Glomerular endothelial cell (primary cell): ENCODE measurements around the gene HCAR3. TPM values are rescaled to one million over a fixed set of nuclear protein-coding genes. Genes with fewer than 3 reads are reported as not detected.
"Not testable (repeated sequence)": the region's sequence is repeated elsewhere in the genome, so short reads cannot be mapped to it uniquely, and the experiment has no call there.

ENCODE experiments used
- DNase-seq: peaks from one replicate; pipeline ENCODE4 v3.0.0-alpha.2; 2011; ENCODE audit warnings: low read depth, low spot score; ENCODE audit errors: extremely low read depth
- total RNA-seq: library from RNA; depleted of rRNA; stranded (reverse); fragments of >200 nt; gene quantifications from 2 replicates; pipeline ENCODE4 v1.2.3, GENCODE V29; 2015

The HCAR3 gene
- total RNA-seq, 1 donor from 2014 or later: not detected

DNA sequence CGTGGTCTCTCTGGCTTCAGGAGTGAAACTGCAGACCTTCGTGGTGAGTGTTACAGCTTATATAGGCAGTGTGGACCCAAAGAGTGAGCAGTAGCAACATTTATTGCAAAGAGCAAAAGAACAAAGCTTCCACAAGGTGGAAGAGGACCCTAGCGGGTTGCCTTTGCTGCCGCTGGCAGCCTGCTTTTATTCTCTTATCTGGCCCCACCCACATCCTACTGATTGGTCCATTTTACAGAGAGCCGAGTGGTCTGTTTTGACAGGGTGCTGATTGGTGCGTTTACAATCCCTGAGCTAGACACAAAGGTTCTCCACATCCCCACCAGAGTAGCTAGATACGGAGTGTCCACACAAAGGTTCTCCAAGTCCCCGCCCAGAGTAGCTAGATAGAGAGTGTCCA lies 40.6 kb downstream of the HCAR3 start:
- not testable (repeated sequence) for DNase-seq

DNA sequence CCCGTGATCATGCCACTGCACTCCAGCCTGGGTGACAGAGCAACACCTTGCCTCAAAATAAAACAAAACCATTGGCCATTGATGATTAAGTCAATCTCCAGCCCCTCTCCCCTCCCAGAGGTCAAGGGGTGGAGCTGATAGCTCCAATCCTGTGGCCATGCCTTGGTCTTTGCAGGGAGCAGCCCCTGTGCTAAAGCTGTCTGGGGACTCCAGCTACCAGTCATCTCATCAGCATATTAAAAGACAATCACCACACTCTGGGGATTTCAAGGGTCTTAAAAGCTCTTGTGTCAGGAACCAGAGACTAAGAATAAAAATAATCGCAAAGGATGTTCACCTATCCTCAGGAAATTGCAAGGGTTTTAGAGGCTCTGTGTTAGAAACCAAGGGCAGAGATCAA lies 44.1 kb downstream of the HCAR3 start:
- no peak for DNase-seq

DNA sequence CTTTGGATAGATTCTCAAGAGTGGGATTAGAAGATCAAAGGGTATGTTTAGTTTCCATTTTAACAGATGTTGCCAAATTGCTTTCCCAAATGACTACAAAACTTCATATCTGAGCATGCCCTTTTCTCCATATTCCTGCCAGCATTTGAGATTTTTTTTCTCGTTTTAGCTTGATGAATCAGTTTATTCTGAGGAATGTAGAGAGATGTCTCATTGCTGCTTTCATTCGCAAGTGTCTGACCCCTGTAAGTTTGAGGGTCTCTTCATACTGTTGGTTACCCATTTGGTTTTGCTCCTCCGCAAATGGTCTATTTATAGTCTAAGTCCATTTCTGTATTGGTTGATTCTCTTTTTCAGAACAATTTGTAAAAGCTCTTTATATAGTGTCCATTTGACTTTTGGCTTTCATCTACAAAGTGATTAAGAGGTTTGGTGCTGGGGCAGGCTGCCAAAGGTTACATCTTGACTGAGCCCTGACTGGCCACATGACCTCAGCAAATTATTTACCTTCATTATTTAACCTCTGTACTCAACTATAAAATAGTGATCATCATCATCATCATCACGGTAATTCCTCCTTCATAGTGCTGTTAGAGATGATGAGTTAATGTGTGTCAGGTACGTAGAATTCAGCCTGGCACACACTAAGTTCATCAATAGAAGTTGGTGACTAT lies 47.1 kb downstream of the HCAR3 start:
- no peak for DNase-seq

DNA sequence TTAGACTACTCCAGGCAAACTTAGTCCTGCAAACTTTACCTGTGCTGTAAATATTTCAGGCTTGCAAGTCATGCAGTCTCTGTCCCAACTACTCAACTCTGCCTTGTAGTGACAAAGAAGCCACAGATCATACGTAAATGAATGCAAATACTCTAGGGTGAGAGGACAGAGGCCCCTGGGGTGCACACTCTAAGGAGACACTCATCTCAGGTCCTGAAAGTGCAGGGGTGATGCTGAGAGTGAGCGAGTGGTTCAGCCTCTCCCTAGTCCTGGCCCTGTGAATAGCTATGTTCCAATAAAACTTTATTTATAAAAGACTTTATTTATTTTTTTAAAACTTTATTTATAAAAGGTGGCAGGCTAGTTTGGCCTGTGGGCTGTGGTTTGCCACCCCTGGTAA lies 48.3 kb downstream of the HCAR3 start:
- no peak for DNase-seq

DNA sequence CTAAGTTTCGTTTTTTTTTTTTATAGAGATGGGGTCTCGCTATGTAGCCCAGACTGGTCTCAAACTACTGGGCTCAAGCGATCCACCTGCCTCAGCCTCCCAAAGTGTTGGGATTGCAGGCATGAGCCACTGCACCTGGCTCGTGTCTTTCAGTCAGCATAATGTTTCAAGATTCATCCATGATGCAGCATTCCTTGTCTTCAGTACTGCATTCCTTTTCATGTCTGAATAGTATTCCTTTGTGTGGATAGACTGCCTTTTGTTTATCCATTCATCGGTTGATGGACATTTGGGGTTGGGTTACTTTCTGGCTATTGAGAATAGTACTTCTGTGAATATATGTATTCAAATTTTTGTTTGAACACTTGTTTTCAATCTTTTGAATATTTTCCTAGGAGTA lies 50.9 kb downstream of the HCAR3 start:
- no peak for DNase-seq

DNA sequence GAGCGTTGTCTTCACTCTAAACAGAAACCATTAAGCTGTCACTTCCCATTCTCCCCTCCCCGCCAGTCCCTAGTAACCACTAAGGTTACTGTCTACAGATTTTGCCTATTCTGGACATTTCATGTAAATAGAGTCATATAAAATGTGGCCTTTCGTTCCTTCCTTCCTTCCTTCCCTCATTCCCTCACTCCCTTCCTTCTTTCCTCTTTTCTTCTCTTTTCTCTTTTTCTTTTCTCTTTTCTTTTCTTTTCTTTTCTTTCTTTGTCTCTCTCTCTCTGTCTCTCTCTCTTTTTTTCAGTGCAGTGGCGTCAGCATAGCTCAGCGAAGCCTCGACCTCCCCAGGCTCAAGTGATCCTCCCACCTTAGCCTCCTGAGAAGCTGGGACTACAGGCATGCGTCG lies 51.3 kb downstream of the HCAR3 start:
- DNase-seq: no peak

Other genes starting within 250 kb of the HCAR3 start
- gene ZCCHC8, start 215.9 kb downstream of the HCAR3 start, total RNA-seq: 9.6 and 20.8 TPM in 2 replicates
- gene RSRC2, start 189.9 kb downstream of the HCAR3 start, total RNA-seq: 31.4 and 42.0 TPM in 2 replicates
- gene KNTC1, start 189.6 kb downstream of the HCAR3 start, total RNA-seq: 10.9 and 20.4 TPM in 2 replicates
- not detected in 2 replicates for gene HCAR2, start 13.5 kb downstream of the HCAR3 start, total RNA-seq
- 0.15 and 0.18 TPM in 2 replicates for gene HCAR1, start 14.0 kb upstream of the HCAR3 start, total RNA-seq
- gene DENR, start 36.0 kb upstream of the HCAR3 start, total RNA-seq: 33.4 and 34.3 TPM in 2 replicates
- 0.15 and 0.23 TPM in 2 replicates for gene CCDC62, start 57.8 kb upstream of the HCAR3 start, total RNA-seq
- gene HIP1R, start 118.6 kb upstream of the HCAR3 start, total RNA-seq: 85.1 and 143 TPM in 2 replicates
- gene VPS37B, start 179.3 kb upstream of the HCAR3 start, total RNA-seq: 49.3 and 66.9 TPM in 2 replicates
- gene ABCB9, start 249.7 kb upstream of the HCAR3 start, total RNA-seq: 6.2 and 14.3 TPM in 2 replicates